ENCODE measurements around the gene OBP2B. TPM values are rescaled to one million over a fixed set of nuclear protein-coding genes. Genes with fewer than 3 reads are reported as not detected.
"Not testable (repeated sequence)": the region's sequence is repeated elsewhere in the genome, so short reads cannot be mapped to it uniquely, and the experiment has no call there.

OBP2B gene
- total RNA-seq, 1 donor from 2014 or later: not detected

DNA sequence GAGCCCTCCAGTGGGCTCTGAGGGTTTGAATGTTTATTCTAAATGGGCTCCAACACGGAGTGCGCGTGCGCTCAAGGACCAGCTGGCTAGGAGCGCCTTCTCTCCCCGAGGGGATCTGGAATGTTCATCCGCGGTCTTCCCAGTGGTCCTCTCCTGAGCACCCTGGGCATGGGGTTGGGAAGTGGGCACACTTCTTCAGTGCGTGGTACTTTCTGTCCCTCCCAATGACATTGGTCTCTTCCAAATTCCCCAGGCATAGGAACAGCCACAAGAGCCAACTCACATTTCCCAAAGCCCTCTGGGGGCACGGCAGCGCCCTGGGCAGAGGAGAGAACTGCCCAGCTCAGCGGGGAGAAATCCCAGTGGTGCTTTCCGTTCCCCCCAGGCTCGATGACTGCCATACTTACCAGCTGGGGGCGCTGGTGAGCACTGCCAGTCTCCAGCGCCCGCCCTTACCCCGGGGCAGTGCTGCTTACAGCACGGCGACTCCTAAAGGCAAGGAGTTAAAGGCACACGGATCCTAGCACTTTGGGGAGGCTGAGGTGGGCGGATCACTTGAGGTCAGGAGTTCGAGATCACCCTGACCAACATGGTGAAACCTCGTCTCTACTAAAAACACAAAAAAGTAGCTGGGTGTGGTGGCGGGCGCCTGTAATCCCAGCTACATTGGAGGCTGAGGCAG lies 29.9 kb upstream of the OBP2B start:
- intact Hi-C loops (cut with micrococcal nuclease): no loop called here

- intact Hi-C loops (cut with micrococcal nuclease): no loop called here
Observed at GRCh38 chr9:133238272-133238850, 29.3 kb upstream of the OBP2B start.

DNA sequence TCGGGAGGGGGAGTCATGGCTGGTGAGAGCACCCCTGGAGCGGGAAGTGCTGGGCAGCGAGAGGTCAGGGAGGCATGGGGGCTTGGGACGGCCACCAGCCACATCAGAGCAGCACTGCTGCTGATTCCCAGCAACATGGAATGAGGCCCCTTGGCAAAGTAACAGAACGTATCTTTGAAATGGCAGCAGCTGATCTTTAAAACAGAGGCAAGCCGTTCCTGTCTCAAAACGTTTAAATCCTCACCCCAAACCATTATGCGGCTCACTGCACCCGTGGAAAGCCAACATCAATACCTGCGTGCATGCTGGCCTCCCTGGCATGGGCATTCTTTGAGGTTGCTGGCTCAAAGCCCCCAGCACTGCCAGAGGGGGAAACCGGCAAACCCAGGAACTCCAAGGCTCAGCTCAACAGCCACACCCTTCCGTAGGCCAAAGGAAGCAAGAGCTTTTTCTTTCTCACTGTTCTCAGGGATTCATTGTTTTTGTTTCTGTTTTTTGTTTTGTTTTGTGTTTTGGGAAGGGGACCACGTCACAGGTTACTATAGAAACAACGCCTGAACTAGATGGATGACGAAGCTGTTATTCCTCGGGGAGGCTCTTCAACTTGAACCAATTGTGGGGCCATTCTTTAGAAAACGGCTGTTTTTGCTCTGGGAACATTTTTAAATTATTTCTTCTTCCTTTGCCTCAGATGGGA lies 28.1 kb upstream of the OBP2B start:
- intact Hi-C loops (cut with micrococcal nuclease): no loop called here

DNA sequence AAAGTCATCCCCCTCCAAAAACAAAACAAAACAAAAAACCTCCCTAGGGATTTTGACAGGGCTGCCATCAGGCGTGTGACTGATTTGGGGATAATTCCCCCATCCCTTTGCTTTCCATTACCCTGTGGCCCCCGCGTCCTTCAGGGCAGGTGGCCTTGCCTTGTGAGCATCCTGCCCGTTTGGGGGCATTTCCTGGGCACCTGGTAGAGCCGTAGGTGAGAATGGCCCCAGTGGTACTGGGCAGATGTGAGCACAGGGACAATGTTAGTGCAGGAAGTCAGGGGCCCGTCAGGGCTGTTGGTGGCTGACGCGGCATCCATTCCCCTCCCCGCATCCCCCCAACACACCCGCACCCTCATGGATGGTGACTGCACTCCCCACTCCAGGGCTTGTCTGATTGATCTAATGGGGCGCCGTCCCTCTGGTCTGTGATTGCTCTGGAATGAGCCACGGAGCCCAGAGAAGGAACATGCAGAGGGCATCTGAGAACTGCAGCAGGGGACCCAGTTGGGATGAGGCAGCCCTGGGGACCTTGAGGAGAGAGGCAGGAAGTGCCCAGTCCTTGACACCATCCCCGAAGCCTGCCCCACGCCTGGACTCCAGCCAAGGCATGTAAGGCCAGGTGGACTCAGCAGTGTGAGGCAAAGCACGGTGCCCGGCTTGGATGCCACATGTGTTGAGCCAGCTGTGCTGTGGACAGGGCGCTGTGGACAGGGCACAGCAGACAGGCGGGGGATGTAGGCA lies 27.4 kb upstream of the OBP2B start:
- intact Hi-C loops (cut with micrococcal nuclease): not testable (repeated sequence)

- intact Hi-C loops (cut with micrococcal nuclease): no loop called here
Observed at GRCh38 chr9:133235549-133236222, 26.6 kb upstream of the OBP2B start.

- intact Hi-C loops (cut with micrococcal nuclease): no loop called here
Observed at GRCh38 chr9:133234577-133235322, 25.7 kb upstream of the OBP2B start.

GRCh38 chr9:133233681-133234432 lies 24.8 kb upstream of the OBP2B start:
- intact Hi-C loops (cut with micrococcal nuclease): no loop called here

DNA sequence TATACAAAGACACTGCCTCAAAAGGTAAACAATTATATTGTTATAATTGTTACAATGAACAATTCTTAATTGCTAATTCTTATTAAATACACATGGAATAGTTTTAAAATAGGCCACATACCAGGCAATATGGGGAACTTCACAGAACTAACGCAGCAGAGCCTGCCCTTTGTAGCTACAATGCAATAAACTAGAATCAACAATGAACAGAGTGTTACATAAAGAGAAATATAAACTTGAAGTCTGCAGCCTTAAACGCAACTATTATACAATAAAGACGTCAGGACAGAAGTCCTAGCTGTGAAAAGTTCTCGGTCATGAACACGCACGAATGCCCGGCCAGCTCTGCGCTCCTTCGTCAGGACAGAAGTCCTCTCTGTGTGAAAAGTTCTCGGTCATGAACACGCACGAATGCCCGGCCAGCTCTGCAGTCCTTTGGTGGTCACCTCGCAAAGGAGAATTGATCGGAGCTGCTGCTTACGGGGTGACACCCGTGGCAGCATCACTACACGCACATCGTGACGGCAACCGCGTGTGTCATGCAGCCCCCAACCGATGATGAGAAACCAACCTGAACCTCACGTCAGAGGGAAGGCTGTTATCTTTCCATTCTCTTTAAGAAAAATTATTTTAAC lies 23.0 kb upstream of the OBP2B start:
- intact Hi-C loops (cut with micrococcal nuclease): not testable (repeated sequence)

GRCh38 chr9:133230514-133230913 lies 21.5 kb upstream of the OBP2B start:
- intact Hi-C loops (cut with micrococcal nuclease): not testable (repeated sequence)

- intact Hi-C loops (cut with micrococcal nuclease): no loop called here
Observed at GRCh38 chr9:133230093-133230492, 21.0 kb upstream of the OBP2B start.

GRCh38 chr9:133228474-133229193 lies 19.6 kb upstream of the OBP2B start:
- intact Hi-C loops (cut with micrococcal nuclease): not testable (repeated sequence)

- intact Hi-C loops (cut with micrococcal nuclease): not testable (repeated sequence)
Observed at GRCh38 chr9:133227996-133228395, 18.9 kb upstream of the OBP2B start.

DNA sequence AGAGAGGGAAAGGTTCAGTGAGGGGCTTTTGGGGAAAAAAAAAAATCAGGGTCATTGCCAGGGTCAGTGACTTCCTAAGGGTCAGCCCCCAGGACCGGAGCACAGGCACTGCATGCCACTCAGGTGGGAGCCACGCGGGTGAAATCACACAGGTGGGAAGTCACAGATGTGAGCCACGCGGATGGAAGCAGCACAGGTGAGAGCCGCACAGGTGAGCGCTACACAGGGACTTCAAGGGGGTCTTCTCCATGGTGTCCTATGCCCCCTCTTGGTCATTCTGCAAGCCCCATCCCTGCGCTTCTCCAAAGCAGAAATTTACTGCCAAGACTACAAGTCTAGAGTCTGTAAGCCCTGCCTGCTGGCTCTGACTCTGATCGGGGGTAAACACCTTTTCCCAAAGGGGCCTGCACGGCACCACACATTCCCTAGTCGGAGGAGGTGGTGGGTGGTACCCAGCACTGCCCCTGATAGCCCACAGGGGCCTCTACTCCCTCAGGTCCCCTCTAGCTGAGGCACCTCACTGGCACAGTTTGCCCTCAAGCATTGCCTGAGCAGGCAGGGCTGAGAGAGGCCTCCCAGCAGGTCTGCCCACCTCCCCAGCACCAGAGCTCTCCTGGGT lies 18.3 kb upstream of the OBP2B start:
- intact Hi-C loops (cut with micrococcal nuclease): no loop called here

DNA sequence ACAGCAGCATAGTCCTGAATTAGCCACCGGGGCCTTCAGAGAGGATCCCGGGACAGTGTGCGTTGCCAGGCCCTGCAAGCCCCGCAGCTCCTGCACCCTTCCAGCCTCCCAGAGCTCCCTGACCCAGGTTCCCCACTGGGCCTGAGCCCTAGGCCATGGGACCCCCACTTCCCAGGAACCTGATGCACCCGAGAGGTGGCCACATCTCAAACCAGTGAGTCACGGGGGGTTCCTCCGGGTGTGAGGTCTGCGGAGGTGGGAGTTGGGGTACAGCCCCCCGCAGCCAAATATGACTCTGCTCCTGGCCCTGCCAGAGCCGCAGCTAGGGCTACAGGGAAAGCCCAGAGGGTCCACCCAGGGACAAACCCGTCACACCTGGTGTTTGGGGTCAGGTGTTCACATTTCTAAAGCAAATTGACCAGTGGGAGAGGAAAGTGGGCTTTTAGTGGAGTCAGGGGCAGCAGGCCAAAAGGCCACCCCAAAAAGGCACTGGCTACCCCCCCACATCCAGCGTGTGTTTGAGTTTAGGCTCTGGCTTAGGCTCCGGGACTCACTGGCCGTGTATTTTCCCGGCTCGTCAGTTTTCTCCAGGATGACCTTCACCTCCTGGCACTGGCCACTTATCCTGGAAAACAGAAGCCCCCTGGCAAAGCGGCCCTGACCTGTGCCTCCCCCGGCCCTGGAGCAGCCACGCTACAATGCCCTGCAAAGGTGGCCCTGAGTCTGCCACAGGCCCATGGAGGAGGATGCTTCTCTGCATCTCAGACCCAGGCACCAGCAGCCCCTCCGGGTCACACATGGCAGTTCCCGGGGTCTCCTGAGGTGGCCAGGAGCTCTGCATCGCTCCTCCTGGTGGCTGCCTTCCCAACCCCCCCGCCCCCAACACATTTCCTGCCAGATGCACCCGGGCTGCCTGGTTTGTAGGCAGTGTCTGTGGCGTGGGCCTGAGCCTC lies 17.4 kb upstream of the OBP2B start:
- intact Hi-C loops (cut with micrococcal nuclease): no loop called here

- intact Hi-C loops (cut with micrococcal nuclease): no loop called here
Observed at GRCh38 chr9:133225171-133226011, 16.3 kb upstream of the OBP2B start.

DNA sequence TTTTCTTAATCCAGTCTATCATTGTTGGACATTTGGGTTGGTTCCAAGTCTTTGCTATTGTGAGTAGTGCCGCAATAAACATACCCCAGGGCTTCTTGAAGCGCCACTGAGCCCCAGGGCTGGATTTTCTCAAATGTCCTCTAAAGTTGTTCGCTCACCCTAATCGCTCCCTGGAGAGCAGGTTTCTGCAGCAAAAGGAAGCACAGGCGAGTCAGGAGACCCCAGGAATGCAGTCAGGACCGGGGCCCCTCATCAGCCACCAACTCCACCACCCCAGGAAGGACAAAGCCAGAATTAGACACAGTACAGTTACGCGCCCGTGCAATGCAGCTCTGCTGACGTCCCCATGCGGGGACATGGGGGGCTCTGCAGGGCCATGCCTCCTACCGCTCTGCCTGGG lies 15.7 kb upstream of the OBP2B start:
- intact Hi-C loops (cut with micrococcal nuclease): no loop called here
